Retinal pigment epithelial cell (primary cell): ENCODE results near the gene ATP2A1.

ENCODE experiments used
- DNase-seq: peaks from one replicate; pipeline ENCODE4 v3.0.0-alpha.2; 2010; ENCODE audit warnings: low read depth
- H3K4me3 ChIP-seq: 2 replicates; pipeline ENCODE4 v1.5.1; 2011; ENCODE audit warnings: mild to moderate bottlenecking, low read length, control low read depth, moderate library complexity
- CTCF ChIP-seq: conservative IDR thresholded peaks from 2 replicates; pipeline ENCODE4 v1.5.1; 2011; ENCODE audit warnings: low read depth, low read length, control low read depth, inconsistent platforms

Gene ATP2A1

GRCh38 chr16:28897826-28898225 is 19.5 kb downstream of the ATP2A1 start:
- no peak for DNase-seq
- no peak overlapping the region for H3K4me3 ChIP-seq
- no peak for TF ChIP-seq CTCF

GRCh38 chr16:28898266-28898665 is 20.0 kb downstream of the ATP2A1 start:
- TF ChIP-seq CTCF = no peak
- no peak overlapping the region for H3K4me3 ChIP-seq
- no peak for DNase-seq

- H3K4me3 ChIP-seq = no peak overlapping the region
- no peak for DNase-seq
- TF ChIP-seq CTCF = no peak
Measured at GRCh38 chr16:28898942-28899341, 20.7 kb downstream of the ATP2A1 start.

GRCh38 chr16:28899882-28900590 is 21.7 kb downstream of the ATP2A1 start:
- no peak overlapping the region for H3K4me3 ChIP-seq

DNA sequence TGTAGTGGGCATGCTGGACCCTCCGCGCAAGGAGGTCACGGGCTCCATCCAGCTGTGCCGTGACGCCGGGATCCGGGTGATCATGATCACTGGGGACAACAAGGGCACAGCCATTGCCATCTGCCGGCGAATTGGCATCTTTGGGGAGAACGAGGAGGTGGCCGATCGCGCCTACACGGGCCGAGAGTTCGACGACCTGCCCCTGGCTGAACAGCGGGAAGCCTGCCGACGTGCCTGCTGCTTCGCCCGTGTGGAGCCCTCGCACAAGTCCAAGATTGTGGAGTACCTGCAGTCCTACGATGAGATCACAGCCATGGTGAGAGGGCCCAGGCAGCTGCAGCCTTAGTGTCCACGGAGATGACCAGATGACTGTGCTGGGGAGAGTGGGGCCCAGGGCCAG is 22.3 kb downstream of the ATP2A1 start:
- no peak for TF ChIP-seq CTCF
- no peak overlapping the region for H3K4me3 ChIP-seq
- DNase-seq = no peak

More at GRCh38 chr16:28899882-28900590, 21.7 kb downstream of the ATP2A1 start:
- TF ChIP-seq CTCF = no peak
- DNase-seq = no peak

- no peak for TF ChIP-seq CTCF
- H3K4me3 ChIP-seq = no peak overlapping the region
- DNase-seq = no peak
Measured at GRCh38 chr16:28901862-28902261, 23.6 kb downstream of the ATP2A1 start.

- TF ChIP-seq CTCF = no peak
- DNase-seq = no peak
Measured at GRCh38 chr16:28902909-28903308, 24.6 kb downstream of the ATP2A1 start.

More at GRCh38 chr16:28902909-28903308, 24.6 kb downstream of the ATP2A1 start:
- no peak overlapping the region for H3K4me3 ChIP-seq
